ENCODE data around the gene SHCBP1L.
"Not testable (repeated sequence)": the region's sequence is repeated elsewhere in the genome, so short reads cannot be mapped to it uniquely, and the experiment has no call there.

The SHCBP1L gene

DNA sequence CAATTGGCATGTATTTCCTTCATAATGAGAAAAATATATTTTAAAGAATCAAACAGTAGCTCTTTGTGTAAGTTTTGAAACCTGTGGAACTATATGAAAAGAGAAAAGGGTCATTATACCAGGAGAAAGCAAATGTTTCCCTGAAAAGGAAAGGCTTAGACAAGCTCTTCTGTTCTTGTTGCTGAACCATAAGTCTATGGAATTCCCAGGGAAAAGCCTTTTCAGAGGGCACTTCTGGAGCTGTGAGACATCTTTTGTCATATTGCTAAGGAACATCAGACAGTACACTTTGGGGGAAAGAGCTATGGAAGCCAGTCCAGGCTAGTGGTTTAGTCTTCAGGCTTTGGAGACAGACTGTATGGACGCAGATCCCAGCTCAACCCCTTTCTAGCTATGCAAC, 12.1 kb upstream of the SHCBP1L start:
- DNase-seq (ENCODE audit: low read depth): no peak

DNA sequence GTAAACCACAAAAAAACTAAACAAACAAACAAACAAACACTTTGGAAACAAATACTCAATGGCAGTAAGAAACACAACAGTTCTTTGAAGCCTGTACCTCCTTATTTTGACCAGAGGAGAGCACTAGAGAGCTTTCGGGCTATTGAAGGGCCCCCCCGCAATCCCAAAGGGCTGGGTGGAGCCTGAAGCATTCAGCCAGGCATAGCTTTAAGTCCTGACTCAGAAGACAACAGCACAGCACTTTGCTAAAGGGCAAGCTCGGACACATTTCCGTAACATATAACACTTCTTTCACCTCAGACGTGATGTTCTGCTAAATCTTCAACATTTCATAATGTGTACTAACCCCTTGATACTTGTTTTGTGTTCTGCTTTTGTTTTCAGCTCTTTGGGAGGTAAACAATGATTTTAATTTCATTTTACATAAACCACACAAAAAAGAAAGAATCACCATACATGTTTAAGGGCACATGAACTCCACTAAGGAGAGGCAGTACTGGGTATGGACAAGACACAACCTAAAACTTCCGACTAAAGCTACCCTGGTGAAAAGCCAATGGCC, 9.7 kb upstream of the SHCBP1L start:
- DNase-seq (ENCODE audit: low read depth): peak; percentile 71

DNA sequence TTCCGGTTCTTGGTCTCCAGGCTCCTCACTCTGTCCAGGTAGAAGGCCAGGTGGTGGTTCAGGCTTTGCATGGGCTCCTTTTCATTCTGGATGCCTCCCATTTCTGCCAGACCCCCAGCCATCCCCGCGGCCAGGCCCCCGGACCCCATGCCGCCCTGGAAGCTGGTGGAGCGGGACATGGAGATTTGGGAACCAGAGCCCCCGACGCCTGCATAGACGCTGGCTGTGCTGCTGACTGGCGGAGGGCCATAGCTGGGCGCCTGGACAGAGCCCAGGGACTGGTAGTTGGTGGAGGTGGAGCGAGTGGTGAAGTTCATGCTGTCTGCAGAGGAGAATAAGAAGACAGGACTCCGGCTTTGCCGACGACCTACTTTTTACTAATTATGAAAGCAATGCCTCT, 7.1 kb upstream of the SHCBP1L start:
- no peak for DNase-seq (ENCODE audit: low read depth)

DNA sequence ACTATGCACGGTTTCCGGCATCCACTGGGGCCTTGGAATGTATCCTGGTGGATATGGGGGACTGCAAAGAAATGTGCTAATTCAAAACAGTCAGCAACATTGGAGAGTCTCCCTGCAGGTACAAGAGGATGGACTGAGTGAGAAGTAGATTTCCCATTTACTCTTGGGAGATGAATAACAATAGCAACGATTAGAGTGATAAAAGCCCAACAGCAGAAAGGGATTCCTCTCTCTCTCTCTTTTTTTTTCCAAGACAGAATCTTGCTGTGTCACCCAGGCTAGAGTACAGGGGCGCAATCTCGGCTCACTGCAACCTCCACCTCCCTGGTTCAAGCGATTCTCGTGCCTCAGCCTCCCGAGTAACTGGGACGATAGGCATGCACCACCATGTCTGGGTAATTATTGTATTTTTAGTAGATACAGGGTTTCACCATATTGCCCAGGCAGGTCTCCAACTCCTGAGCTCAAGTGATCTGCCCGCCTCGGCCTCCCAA, 5.0 kb upstream of the SHCBP1L start:
- DNase-seq (ENCODE audit: low read depth): no peak

DNA sequence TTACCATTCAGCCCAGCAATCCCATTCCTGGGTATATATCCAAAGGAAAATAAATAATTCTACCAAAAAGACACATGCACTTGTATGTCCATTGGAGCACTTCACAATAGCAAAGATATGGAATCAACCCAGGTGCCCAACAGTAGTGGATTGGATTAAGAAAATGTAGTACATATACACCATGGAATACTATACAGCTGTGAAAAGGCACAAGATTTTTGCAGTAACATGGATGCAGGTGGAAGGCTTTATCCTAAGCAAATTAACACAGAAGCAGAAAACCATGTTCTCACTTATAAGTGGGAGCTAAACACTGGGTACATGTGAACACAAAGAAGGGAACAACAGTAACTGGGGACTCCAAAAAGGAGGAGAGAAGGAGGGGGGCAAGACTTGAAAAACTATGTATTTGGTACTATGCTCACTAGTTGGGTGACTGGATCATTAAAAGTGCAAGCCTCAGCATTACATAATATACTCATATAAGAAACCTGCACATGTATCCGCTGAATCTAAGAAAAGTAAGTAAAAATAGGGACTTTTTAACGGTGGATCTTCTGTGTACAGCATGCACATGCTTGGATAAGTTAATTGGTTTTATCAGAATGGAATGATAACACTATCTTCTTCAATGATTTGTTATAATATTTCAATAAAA, 3.9 kb upstream of the SHCBP1L start:
- DNase-seq (ENCODE audit: low read depth): no peak

DNA sequence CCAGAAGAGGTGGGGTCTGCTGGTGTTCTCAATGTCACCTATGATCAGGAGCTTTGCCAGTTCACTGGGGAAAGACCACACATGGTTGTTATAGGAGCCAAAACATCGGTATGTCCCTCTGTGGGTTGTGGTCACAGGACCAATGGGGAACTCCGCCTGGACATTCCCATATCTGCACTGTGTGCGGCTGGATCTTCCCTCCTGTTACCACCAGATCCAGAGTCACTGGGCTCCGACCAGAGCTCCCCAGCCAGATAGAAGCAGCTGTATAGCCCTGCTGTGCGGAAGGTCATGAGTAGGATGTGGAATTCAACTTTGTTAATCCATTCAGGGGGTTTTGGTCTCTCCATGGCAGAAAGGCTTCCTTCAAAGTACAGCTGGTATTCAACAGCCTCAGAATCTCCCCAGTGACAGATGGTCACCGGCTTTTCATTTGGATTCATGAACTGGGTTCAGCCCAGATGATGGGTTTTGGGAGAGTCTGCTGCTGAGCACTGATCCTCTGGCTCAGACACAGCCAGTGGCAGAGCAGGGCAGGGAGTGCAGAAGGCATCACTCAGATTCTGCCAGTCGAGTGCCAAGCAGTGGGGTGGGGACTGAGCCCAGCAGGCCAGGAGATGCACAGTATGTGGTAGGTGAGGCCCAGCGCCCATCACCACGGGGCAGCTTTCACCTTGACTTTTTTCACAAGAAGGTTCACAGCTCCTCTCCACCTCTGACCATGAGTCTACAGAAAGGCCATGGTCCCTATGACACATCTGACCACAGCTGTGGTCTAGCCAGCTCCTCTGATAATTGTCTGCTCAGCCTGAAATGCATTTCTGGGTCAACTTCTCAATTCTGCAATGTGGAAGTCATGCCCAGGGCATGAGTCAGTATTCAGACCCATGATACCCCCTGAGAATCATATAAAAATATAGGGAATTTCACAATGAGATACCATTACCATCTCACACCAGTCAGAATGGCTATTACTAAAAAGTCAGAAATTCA, 2.9 kb upstream of the SHCBP1L start:
- DNase-seq (ENCODE audit: low read depth): peak; percentile 98

DNA sequence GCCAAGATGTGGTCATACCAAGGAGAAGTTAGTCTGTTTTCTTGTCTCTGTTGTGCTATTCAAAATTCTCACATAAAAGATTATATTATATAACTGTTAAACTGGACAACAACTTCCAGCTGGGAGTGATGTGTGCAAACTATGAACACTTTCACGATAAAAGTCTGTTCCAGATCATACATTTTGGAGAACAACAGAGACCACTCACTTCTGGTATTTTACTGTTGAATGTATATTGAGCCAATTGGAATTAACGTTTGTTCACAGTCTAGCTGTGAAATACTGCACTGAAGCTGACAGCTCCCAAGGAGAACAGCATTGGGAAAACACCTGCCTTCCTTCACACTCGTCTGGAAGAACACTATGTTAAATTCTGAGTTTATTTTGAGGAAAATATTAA, 860 bp upstream of the SHCBP1L start:
- no peak for DNase-seq (ENCODE audit: low read depth)

DNA sequence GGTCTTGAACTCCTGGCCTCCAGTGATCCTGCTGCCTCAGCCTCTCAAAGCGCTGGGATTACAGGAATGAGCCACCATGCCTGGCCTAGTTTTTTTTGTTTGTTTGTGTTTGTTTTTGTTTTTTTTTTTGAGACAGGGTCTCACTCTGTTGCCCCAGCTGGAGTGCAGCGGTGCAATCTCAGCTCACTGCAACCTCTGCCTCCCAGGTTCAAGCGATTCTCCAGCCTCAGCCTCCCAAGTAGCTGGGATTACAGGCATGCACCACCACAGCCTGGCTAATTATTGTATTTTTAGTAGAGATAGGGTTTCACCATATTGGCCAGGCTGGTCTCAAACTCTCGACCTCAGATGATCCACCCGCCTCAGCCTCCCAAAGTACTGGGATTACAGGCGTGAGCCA, 9.6 kb downstream of the SHCBP1L start:
- DNase-seq (ENCODE audit: low read depth): not testable (repeated sequence)

DNA sequence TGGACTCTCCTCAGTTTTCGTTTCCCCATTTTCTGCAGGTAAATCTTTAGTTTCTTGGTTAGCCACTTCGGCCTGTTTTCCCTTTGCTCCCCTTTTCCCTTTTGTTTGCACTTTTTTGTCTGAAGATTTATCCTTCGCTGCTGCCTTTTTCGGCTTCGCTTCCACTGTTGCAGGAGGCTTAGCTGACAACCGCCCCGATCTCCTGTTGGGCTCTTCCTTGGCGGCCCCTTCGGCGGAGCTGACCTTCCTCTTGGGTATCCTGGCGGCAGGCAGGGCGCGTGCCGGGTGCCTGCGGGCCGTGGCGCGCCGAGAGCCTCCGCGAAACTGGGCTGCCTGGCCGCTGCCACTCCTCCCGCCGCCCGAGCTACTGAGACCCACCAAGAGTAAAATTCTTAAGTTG, 10.8 kb downstream of the SHCBP1L start:
- DNase-seq (ENCODE audit: low read depth): not testable (repeated sequence)

DNA sequence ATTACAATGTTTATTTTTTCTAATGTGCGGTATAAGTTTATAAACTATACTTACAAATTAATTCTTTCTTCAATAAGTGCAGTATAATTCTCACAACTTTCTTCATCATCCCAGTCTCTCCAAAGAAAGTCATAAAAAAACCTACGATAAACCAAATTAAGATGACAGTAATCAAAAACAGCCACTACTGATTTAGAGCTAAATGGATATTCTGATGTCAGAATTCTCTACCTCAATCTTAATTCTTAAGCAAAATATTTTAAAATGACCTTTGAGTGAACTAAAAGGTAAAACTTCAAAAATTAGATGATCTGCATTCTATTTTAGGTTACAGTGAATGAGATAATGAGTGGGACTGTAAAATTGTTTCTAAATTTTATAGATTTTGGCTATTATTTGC, 13.6 kb downstream of the SHCBP1L start:
- no peak for DNase-seq (ENCODE audit: low read depth)

DNA sequence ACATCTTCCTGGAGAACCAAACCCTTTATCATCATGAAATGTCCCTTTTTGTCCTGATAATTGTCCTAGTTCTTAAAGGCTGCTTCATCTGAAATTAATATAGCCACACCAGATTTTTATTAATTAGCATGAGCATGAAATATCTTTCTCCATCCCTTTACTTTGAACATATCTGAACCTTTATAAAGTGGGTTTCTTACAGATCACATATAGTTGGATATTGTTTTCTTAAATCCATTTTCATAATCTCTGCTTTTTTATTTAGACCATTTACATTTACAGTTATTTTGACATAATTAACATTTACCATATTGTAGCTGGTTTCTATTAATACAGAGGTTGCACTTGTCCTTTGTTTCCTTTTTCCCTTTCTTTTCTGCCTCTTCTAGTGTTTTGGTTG, 17.2 kb downstream of the SHCBP1L start:
- DNase-seq (ENCODE audit: low read depth): no peak

DNA sequence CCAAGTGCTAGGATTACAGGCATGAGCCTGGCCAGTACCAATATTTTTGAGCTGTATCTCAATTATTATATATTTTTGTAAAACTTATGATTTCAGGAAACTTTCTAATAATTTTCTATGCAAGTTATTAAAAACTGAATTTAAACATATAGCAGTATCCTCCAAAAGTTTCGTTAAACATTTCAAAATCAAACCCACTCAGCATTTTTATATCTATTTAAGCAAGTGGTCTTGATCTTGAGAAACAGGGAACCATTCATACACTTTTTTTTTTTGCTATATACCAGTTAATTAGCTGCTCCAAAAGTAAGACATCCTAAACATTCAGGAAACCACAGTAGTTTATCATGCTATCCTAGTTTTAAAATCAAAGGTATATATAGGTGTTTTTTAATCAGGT, 22.0 kb downstream of the SHCBP1L start:
- DNase-seq (ENCODE audit: low read depth): no peak

DNA sequence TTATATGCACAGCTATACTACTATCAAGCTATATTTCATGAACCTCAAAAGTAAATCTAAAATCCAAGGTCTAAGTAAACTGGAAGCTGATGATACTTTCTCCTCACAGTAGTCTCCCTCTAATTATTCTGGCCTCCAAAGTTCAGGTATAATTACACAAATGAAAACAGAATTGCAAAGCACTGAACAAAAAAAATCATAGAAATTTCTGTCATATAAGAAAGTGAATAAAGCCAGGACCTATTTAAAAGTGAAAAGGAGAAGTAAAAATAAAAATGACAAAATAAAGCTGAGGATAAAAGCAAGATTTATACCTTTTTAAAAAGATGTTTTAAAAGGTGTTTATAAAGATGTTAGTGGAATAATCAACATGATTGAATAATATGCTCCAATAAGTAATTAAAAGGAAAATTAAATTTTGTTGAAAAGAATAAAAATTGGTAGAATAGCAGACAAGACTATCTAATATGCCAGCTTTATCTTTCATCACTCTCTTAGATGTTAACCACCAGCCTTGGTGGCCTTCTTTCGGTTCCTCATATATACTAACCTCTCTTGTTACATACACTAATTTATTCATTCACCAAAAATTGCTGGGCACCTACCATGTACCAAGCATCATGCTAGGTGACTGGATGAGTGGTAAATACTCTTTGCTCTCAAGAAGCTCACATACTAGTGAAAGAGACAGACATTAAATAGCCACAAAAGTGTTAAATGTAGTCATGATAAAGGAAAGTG, 25.1 kb downstream of the SHCBP1L start:
- DNase-seq (ENCODE audit: low read depth): no peak

DNA sequence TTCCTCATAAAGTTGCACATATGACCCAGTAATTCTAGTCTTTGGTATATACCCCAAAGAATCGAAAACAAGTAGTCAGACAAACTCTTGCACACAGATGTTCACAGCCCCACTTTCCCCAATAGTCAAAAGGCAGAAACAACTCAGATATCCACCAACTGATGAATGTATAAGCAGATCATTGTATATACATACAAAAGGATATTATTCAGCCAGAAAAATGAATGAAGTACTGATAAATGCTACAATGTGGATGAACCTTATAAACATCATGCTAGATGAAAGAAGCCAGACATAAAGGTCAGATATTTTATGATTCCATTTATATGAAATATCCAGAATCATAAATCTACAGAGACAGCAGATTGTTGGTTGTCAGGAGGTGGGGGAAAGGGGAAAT, 27.3 kb downstream of the SHCBP1L start:
- DNase-seq (ENCODE audit: low read depth): no peak

DNA sequence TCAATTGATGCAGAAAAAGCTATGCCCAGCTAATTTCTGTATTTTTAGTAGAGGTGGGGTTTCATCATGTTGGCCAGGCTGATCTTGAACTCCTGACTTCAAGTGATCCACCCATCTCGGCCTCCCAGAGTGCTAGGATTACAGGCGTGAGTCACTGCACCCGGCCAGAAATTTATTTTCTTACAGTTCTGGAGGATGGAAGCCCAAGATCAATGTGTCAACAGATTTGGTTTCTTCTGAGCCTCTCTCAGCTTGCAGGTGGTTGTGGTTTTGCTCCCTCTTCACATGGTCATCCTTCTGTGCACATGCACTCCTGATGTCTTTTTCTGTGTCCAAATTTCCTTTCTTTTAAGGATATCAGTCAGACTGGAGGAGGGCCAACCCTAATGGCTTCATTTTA, 35.6 kb downstream of the SHCBP1L start:
- no peak for DNase-seq (ENCODE audit: low read depth)

DNA sequence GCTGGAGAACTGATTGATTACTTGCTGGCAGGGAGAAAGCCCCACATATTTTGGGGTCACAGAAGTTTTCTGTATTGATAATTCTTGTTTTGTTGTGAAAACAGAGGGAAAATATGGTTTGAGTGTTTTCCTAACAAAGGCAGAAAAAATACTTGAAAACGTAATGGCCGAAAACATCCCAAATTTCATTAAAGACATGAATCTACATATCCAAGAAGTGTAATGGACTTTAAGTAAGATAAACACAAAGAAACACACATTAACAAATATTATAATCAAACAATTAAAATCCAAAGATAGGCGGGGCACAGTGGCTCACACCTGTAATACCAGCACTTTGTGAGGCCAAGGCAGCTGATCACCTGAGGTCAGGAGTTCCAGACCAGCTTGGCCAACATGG, 39.6 kb downstream of the SHCBP1L start:
- DNase-seq (ENCODE audit: low read depth): no peak

DNA sequence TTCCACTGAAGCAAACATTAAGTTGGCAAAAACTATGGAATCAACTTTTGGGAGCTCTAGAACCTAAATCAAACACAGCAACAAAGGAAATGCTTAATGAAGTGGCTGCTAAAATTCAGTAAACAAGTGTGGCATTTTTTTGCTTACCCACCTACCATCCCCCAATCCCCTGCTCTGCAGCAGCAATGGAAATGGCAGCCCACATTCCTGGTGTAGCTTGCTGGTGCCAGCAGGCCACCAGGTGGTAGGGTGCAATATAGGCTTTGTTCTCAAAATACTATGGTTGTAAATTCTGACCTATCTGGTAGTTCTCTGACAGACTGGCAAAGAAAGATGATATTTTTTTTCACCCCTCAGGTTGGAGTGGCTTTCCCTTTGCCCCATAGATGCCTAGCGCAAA, 42.8 kb downstream of the SHCBP1L start:
- no peak for DNase-seq (ENCODE audit: low read depth)

DNA sequence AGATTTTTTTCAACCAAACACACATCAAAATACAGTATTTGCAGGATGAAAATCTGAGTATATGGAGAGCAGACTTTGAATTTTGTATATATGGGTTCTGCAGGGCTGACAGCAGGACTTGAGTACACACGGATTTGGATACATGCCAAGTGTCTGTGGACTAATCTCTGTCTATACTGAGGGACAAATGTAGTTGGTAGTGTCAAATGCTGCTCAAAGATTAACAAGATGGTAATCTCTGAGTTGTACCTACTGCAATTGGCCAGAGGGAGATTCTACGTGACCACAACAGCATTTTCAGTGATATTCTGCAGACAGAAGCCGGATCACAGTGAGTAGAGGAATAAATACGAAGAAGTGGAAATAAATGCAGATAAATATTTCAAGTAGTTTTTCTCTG, 43.4 kb downstream of the SHCBP1L start:
- no peak for DNase-seq (ENCODE audit: low read depth)

DNA sequence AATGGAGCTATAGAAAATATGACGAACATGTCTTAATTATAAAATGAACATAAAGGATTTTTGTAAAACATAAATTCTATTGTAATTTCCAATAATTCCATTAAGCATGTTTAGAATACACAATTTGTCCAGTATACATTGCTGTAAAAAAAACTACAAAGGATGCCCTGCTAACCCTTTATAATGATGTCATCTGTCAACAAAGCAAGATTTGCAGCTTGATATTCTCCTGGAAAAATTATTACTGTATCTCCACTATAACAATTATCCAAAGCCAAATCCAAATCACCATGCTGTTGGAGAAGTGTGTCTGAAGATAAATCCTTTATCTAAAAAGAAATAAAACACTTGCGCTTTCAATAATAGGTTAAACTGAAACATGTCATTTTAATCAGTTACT, 47.6 kb downstream of the SHCBP1L start:
- no peak for DNase-seq (ENCODE audit: low read depth)

DNA sequence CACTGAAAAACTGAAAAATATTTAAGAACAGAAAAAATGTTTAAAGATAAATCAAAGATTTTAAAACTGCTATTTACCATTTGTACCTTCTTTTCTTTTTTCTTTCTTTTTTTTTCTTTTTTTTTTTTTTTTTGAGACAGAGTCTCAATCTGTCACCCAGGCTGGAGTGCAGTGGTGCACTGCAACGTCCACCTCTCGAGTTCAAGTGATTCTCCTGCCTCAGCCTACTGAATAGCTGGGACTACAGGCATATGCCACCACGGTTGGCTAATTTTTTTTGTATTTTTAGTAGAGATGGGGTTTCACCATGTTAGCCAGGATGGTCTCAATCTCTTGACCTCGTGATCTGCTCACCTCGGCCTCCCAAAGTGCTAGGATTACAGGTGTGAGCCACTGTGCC, 51.0 kb downstream of the SHCBP1L start:
- DNase-seq (ENCODE audit: low read depth): not testable (repeated sequence)

DNA sequence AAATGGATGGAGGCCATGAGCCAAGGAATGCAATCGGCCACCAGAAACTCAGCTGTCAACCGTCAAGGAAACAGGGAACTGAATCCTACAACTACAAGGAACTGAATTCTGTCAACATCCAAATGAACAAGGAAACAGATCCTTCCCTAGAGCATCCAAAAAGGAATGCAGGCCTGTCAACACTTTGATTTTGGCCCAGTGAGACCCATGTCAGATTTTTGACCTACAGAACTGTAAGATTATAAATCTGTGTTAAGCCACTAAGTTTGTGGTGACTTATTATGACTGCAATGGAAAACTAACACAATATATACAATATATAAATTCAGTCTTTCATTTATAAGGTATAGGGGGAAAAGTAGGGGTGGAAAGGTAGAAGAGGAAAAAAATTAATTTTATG, 55.3 kb downstream of the SHCBP1L start:
- no peak for DNase-seq (ENCODE audit: low read depth)

DNA sequence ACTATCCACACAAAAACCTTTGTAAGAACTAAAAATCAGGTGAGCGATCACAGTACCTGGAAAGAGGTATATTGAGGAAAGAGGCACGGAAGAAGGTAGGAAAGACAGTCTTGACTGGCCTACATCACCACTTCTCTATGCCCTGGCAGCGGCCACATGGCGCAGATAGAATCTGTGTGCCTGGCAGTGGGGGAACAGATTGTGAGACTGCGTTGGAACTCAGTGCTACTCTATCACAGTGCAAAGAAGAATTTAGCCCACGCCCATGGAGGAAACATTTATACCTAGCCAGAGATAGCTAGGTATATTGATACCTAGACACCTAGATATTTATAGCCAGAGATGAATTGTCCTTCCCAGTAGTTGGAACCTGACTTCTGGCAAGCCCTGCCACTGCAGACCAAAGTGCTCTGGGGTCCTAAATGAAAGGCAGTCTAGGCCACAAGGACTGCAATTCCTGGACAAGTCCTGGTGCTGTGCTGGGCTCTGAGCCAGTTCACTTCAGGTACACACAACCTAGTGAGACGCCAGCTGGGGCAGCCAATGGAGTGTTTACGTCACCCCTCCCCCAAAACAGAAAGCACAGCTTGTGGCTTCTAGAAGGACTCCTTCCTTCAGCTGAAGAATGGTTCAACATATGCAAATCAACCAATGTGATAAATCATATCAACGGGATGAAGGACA, 61.9 kb downstream of the SHCBP1L start:
- no peak for DNase-seq (ENCODE audit: low read depth)
